Activated naive CD4-positive, alpha-beta T cell treated with anti-CD3 and anti-CD28 coated beads, Interleukin-2, amount 50 U/mL, for 72 hours (primary cell): ENCODE data around the gene SMAD6. TPM values are rescaled to one million over a fixed set of nuclear protein-coding genes. Genes with fewer than 3 reads are reported as not detected.

Experiments used
- ATAC-seq, 2 donors: fragments of 150-1000 bp; cut with Tn5 transposase; 2 replicates each; pipeline ENCODE4 v1.10.0; 2021; ENCODE audit warnings: mild to moderate bottlenecking in 2 of 2, moderate library complexity in 2 of 2
- DNase-seq, 2 donors: peaks; one replicate each; pipeline ENCODE4 v3.0.0; 2021 to 2022; ENCODE audit warnings: low spot score in 2 of 2
- H3K27ac Mint-ChIP-seq, 2 donors: one replicate each; pipeline ENCODE4 v1.8.0; 2022; ENCODE audit warnings: mild to moderate bottlenecking in 2 of 2, mixed read lengths in 2 of 2
- H3K36me3 Mint-ChIP-seq, 2 donors: one replicate each; pipeline ENCODE4 v1.8.0; 2022; ENCODE audit warnings: mixed read lengths in 2 of 2
- H3K9me3 Mint-ChIP-seq, 2 donors: one replicate each; pipeline ENCODE4 v1.8.0; 2022; ENCODE audit warnings: mixed read lengths in 2 of 2
- total RNA-seq, 2 donors: library from RNA; stranded (reverse); gene quantifications; one replicate each; pipeline ENCODE4 v1.2.3, GENCODE V29; 2022

SMAD6 gene
- total RNA-seq, 2 donors from 2014 or later: 0.20 to 0.70 TPM

DNA sequence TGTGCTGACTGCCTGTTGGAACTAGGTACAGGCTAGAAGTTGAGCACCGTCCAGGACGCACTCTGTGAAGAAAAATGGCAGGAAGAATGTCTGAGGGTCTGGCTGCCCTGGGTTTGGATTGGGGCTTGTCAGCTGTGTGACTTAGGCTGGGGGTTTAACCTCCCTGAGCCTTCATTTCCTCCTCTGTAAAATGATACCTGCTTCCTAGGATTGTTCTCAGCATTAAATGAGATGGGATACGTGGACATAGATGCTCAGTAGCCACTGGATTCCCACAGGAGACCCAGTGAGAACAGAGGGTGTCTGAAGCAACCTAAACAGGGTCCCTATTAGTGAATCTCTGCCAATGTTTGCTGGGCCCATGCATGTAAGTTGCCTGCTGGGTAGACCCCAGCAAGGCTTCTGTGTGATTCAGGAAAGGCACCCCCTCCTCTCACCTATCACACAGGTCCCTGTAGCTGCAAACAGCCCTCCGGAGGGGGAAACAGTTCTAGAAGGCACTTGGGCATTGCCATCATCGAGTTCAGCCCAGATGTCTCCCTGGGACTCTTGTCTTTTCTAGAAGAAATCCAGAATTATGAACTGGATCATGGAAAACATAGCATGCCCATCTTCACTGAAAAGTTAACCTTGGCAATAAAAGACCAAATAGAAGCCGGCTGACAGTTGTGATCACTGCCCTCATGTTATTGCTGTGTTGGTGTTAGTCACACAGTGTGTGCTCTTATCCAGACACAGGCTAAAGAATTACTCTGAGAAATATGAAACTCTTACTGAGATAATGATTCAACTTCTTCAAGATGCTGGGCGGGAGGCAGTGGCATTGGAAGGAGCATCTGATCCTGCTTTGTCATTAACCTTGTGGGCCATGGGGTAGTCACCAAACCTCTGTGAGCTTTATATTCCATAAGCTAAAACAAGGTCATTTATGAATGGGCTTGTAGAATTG is 64.5 kb downstream of the SMAD6 start:
- DNase-seq (no peak), ATAC-seq (peak in 1 of 2 donors; percentile 60)
- Mint-ChIP-seq H3K36me3 (no peaks in the 10 kb centered on the region), H3K9me3 (no peaks in the 10 kb centered on the region), H3K27ac (no peak overlapping the region)

DNA sequence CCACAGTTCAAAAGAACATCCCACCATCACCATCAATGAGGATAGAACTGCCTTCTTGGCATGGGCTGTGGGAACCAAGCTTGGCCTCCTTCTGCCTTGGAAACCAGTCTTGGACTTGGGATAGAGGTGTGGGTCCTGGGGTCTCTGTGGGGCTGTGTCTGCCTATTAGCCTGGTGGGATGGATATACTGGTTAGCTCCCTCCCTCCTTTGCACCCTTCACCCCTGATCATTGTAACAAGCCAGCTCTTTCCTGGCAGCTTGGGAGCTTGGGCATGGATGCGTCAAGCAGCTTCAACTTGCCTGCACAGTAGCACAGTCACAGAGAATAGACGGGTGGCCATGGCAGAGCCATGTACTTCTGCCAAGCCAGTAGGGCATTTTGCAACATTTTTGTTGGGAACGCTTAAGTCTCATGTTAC is 65.2 kb downstream of the SMAD6 start:
- Mint-ChIP-seq H3K9me3 (no peaks in the 10 kb centered on the region), H3K27ac (no peak overlapping the region), H3K36me3 (no peaks in the 10 kb centered on the region)
- DNase-seq: no peak
- no peak for ATAC-seq

GRCh38 chr15:66768987-66769386 is 67.0 kb downstream of the SMAD6 start:
- DNase-seq: no peak
- ATAC-seq: no peak
- peak overlapping the region in 1 of 2 donors; percentile 60 for H3K27ac Mint-ChIP-seq
- no peaks in the 10 kb centered on the region for H3K36me3 Mint-ChIP-seq
- no peaks in the 10 kb centered on the region for H3K9me3 Mint-ChIP-seq

DNA sequence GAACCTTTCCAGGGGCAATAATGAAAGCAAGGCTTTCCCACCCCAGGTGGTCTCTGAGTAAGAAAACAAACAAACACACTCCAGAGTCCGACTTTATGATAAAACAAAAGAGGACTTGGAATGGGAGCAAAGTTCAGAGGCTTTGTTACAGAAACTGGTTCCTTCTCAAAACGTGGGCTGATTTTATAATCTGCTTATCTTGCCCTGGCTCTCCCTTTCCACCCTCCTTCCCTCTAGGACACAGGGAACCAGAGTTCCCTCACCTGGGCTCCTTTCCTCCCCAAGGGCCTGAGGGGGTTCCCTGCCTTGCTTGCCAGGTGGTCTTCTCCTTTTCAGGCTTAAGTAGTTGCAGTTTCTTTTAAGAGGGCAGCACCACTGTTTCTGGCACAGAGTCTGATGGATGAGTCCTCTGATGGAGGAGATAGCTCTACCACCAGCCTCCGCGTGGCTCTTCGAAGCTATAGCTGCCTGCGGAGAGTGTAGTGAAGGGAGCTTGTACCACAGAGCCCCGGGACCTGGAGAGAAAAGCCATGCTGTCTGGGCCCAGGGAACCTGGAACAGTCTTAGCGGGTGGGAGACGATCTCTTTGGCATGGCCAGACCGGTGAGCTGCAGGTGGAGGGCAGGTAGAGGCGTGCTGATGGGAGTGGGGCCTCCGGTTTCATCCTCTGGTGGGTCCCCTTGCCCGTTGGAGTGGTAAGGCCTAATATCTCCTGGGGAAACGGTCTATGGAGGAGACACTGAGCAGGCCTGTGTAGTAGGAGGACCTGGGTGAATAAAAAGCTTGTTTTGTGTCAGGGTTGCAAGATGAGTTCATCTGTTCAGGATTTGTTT is 68.7 kb downstream of the SMAD6 start:
- Mint-ChIP-seq H3K9me3 (no peaks in the 10 kb centered on the region), H3K27ac (no peak overlapping the region), H3K36me3 (no peaks in the 10 kb centered on the region)
- DNase-seq (no peak), ATAC-seq (no peak)

DNA sequence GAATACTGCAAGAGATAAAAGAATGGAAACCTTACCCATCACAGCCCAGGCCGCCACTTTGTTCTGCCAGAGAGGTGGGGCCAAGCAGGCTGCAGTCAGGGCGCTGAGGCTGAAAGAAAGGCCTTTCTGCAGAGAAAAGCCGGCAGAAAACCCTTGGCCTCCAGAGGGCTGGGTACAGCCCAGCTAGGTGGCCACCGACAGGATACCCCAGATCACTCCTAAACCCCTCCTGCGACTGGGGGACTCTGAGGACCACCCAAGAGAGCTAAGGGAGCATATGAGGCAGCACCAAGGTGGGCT is 69.3 kb downstream of the SMAD6 start:
- Mint-ChIP-seq H3K36me3 (no peaks in the 10 kb centered on the region), H3K27ac (no peak overlapping the region), H3K9me3 (no peaks in the 10 kb centered on the region)
- ATAC-seq (no peak), DNase-seq (no peak)

- no peak for ATAC-seq
- no peaks in the 10 kb centered on the region for H3K9me3 Mint-ChIP-seq
- H3K36me3 Mint-ChIP-seq: no peaks in the 10 kb centered on the region
- no peak overlapping the region for H3K27ac Mint-ChIP-seq
- no peak for DNase-seq
Measured at GRCh38 chr15:66772604-66773128, 70.6 kb downstream of the SMAD6 start.

- no peak for DNase-seq
- no peaks in the 10 kb centered on the region for H3K9me3 Mint-ChIP-seq
- ATAC-seq: no peak
- H3K36me3 Mint-ChIP-seq: no peaks in the 10 kb centered on the region
- no peak overlapping the region for H3K27ac Mint-ChIP-seq
Measured at GRCh38 chr15:66773129-66773873, 71.3 kb downstream of the SMAD6 start.

GRCh38 chr15:66774001-66774814 is 72.2 kb downstream of the SMAD6 start:
- Mint-ChIP-seq H3K36me3 (no peaks in the 10 kb centered on the region), H3K9me3 (no peaks in the 10 kb centered on the region), H3K27ac (no peak overlapping the region)
- ATAC-seq (peak; percentile 74 to 79), DNase-seq (peak in 1 of 2 donors; percentile 54)

DNA sequence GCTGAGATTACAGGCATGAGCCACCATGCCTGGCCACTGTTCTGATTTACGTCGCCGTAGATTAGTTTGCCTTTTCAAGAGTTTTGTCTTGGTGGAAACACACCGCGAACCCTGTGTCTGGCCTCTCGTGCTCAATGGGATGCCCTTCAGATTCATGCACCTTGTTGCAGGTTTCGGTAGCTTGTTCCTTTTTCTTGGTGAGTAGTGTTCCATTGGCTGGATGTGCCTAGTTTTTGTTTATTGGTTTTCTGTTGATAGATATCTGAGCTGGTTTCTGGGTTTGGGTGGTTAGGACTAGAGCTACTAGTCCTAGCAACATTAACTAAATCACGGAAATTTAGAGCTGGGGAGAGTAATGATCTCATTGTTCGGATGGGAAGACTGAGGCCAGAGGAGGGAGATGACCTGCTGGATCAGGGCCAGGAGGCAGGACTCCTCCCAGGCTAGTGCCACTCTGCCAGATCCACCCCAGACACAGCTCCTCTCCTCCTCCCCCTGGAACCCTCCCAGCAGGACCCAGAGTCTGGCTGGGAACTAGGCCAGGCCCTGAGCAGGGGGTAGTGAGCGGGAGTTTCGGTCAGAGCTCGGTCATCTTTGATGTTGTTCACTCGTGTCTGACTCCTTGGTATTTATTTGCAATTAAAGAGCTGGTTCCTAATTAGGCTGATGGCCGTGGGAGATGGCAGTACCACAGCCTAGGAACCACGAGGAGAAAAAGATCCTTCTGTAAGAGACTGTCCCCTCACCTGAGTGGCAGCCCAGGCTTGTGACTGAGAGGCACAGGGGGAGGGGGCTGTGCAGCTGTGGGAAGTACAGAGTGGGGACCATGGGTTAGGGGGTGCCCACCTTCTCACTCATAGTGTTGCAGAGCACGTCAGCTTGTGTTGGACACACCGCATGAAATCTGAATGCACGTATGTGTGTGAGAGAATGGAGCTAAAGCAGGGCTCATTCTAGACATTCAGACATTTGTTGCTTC is 73.4 kb downstream of the SMAD6 start:
- Mint-ChIP-seq H3K36me3 (no peaks in the 10 kb centered on the region), H3K9me3 (no peaks in the 10 kb centered on the region)
- DNase-seq: no peak

DNA sequence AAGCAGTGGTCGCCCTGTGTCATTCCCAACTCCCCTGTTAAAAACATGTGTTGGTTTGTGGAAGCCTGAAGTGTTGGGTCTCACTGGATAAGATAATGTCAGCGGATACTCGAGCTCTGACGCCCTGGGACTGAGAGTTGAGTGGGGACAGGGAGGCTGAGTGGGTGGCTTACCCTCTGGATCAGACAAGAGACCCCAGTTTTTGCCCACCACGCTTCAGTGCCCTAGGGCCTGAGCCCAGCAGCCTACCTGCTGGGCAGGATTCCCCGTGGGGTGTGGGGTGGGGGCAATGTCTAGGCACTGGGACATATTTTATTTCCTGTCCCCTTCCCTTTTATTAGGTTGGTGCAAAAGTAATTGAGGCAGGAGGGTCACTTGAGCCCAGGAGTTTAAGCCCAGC is 75.0 kb downstream of the SMAD6 start:
- ATAC-seq: no peak
- no peak for DNase-seq
- Mint-ChIP-seq H3K27ac (no peak overlapping the region), H3K9me3 (no peaks in the 10 kb centered on the region), H3K36me3 (no peaks in the 10 kb centered on the region)

More for the DNA sequence above, 73.4 kb downstream of the SMAD6 start:
- H3K27ac Mint-ChIP-seq: no peak overlapping the region
- ATAC-seq: no peak

- Mint-ChIP-seq H3K36me3 (no peaks in the 10 kb centered on the region), H3K9me3 (no peaks in the 10 kb centered on the region), H3K27ac (no peak overlapping the region)
- no peak for DNase-seq
- no peak for ATAC-seq
Measured at GRCh38 chr15:66777596-66778313, 75.7 kb downstream of the SMAD6 start.

DNA sequence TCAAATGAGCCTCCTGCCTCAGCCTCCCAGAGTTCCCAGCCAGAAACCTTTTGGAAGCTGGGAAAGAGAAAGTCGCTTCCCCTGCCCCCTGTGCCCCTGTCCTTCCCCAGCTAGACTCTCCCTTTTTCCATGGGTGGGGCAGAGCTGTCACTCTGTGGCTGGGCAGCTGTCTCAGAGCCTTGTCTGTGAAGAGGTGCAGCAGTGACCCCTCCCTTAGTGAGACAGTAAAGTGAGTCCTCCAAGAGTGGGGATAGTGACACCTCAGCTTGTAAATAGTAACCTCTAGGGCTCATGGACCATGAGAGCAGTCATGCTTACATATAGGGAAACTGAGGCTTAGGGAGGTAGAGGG is 76.3 kb downstream of the SMAD6 start:
- no peaks in the 10 kb centered on the region for H3K36me3 Mint-ChIP-seq
- H3K27ac Mint-ChIP-seq: no peak overlapping the region
- no peak for ATAC-seq
- no peaks in the 10 kb centered on the region for H3K9me3 Mint-ChIP-seq
- DNase-seq: no peak

DNA sequence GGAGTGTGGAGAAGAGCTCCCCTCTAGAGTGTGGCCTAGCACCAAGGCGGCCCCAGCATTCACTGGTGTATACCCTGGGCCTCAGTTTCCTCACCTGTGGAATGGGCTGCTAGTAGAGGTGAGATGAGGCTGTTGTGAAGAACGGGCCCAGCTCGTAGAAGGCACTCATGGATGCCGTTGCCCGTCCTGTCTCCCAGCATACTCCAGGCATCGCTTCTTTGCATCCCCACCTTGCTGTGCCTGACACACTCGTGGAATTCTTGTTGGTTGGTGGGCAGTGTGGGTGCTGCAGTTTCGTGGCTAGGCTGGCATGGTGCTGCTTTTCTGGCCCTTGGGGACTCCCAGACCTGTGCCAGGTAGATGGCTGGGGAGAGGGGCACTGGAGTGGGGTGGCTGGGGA is 76.7 kb downstream of the SMAD6 start:
- ATAC-seq (no peak), DNase-seq (no peak)
- Mint-ChIP-seq H3K27ac (no peak overlapping the region), H3K9me3 (no peaks in the 10 kb centered on the region), H3K36me3 (no peaks in the 10 kb centered on the region)

GRCh38 chr15:66779331-66780009 is 77.4 kb downstream of the SMAD6 start:
- H3K36me3 Mint-ChIP-seq: no peaks in the 10 kb centered on the region
- ATAC-seq: no peak
- DNase-seq: no peak
- no peaks in the 10 kb centered on the region for H3K9me3 Mint-ChIP-seq
- no peak overlapping the region for H3K27ac Mint-ChIP-seq
